Endothelial cell of umbilical vein (primary cell): ENCODE results near the gene DNAH1. TPM values are rescaled to one million over a fixed set of nuclear protein-coding genes. Genes with fewer than 3 reads are reported as not detected.

Experiments
- BruUV-seq: library from RNA; stranded (reverse); fragments of 400-500 nt; replicated peaks from 2 replicates; lab custom pipeline; 2021; lab: Mats Ljungman, UMichigan
- CTCF ChIA-PET: fragments of 300-600, 350-600 bp; sonication (Branson Sonifier 250); formaldehyde crosslinking; loops from one replicate; lab custom pipeline; 2021; ENCODE audit warnings: antibody characterized with exemption, inconsistent platforms; lab: Charles Lee
- POLR2A ChIA-PET: fragments of 300-600, 350-600 bp; sonication (Branson Sonifier 250); formaldehyde crosslinking; loops from one replicate; lab custom pipeline; 2021; ENCODE audit warnings: antibody characterized with exemption, inconsistent platforms; lab: Charles Lee
- DNase-seq: peaks from one replicate; pipeline ENCODE4 v3.0.0-alpha.2; 2011; ENCODE audit warnings: low read depth, low spot score
- FAIRE-seq: peaks from 2 replicates; lab custom pipeline; 2011; peaks lifted over from hg19 to GRCh38; lab: Jason Lieb, UNC
- H2AFZ ChIP-seq: 2 replicates; pipeline ENCODE4 v1.6.0; 2012; ENCODE audit warnings: low read depth, low read length, control low read depth, inconsistent platforms
- H3K27ac ChIP-seq: 2 replicates; pipeline ENCODE4 v1.5.1; 2011; ENCODE audit warnings: low read depth, mild to moderate bottlenecking, control low read depth, low read length, moderate library complexity; ENCODE audit not compliant: insufficient read depth
- H3K27me3 ChIP-seq, 2 experiments: 2 replicates each; pipeline versions ENCODE4 v1.6.0 to v1.6.1; 2011; ENCODE audit warnings: low read length in 2 of 2, mixed read lengths in 1 of 2; ENCODE audit not compliant: control insufficient read depth in 2 of 2, insufficient read depth in 2 of 2
- H3K36me3 ChIP-seq, 2 experiments: 2 replicates in 1 of 2; 3 replicates in 1 of 2; pipeline ENCODE4 v1.5.1; 2011; ENCODE audit warnings: low read length in 2 of 2, mild to moderate bottlenecking in 1 of 2, moderate library complexity in 1 of 2; ENCODE audit not compliant: control insufficient read depth in 2 of 2, insufficient read depth in 2 of 2; ENCODE audit errors: extremely low read depth in 1 of 2
- H3K4me1 ChIP-seq: 3 replicates; pipeline ENCODE4 v1.5.1; 2011; ENCODE audit warnings: mild to moderate bottlenecking, low read length; ENCODE audit not compliant: control insufficient read depth, insufficient read depth; ENCODE audit errors: extremely low read depth
- H3K4me2 ChIP-seq: 2 replicates; pipeline ENCODE4 v1.6.1; 2011; ENCODE audit warnings: low read length, control low read depth, mixed read lengths; ENCODE audit not compliant: insufficient read depth
- H3K4me3 ChIP-seq, 3 experiments: fragments of 200-600 bp in 1 of 3; sonication (generic), shearing (Covaris generic) in 1 of 3; replicated peaks in 1 of 3; 2 replicates each; pipeline ENCODE4 v1.5.1; 2011 to 2016; ENCODE audit warnings: control low read depth in 3 of 3, low read length in 3 of 3, mild to moderate bottlenecking in 2 of 3, inconsistent platforms in 1 of 3, low read depth in 1 of 3, moderate library complexity in 1 of 3; ENCODE audit not compliant: insufficient read depth in 1 of 3
- H3K79me2 ChIP-seq: 2 replicates; pipeline ENCODE4 v1.6.0; 2012; ENCODE audit warnings: low read length, inconsistent platforms; ENCODE audit not compliant: control insufficient read depth, insufficient read depth
- H3K9ac ChIP-seq: replicated peaks from 2 replicates; pipeline ENCODE3; 2011; ENCODE audit warnings: low read length, control low read depth; ENCODE audit not compliant: insufficient read depth; ENCODE audit errors: extremely low read depth
- H3K9me1 ChIP-seq: replicated peaks from 3 replicates; pipeline ENCODE4 v1.6.0; 2011; ENCODE audit warnings: mild to moderate bottlenecking, low read length; ENCODE audit not compliant: control insufficient read depth, insufficient read depth; ENCODE audit errors: extremely low read depth
- H3K9me3 ChIP-seq: replicated peaks from 2 replicates; pipeline ENCODE4 v1.5.1; 2012; ENCODE audit warnings: low read length, inconsistent platforms; ENCODE audit not compliant: control insufficient read depth, insufficient read depth
- H4K20me1 ChIP-seq: replicated peaks from 2 replicates; pipeline ENCODE3; 2011; ENCODE audit warnings: mild to moderate bottlenecking, low read length; ENCODE audit not compliant: control insufficient read depth, insufficient read depth; ENCODE audit errors: extremely low read depth
- JUN ChIP-seq: IDR thresholded peaks from 2 replicates; pipeline ENCODE4 v1.6.1; 2011; ENCODE audit warnings: borderline replicate concordance, low read depth; ENCODE audit not compliant: insufficient read length, insufficient read depth
- MAX ChIP-seq: IDR thresholded peaks from 2 replicates; pipeline ENCODE4 v1.6.1; 2011; ENCODE audit not compliant: insufficient read depth, insufficient read length
- POLR2A ChIP-seq: IDR thresholded peaks from 2 replicates; pipeline ENCODE4 v1.6.1; 2012; ENCODE audit warnings: low read depth, mild to moderate bottlenecking, control low read depth, low read length
- POLR2AphosphoS5 ChIP-seq: IDR thresholded peaks from 2 replicates; pipeline ENCODE4 v1.6.1; 2012; ENCODE audit warnings: low read depth, mild to moderate bottlenecking, control low read depth, low read length, moderate library complexity; ENCODE audit not compliant: insufficient read depth
- dilution Hi-C: fragments of 300-500 bp; cut with MboI; formaldehyde crosslinking; loops from one replicate; pipeline ENCODE4 v1.15.0; 2019; ENCODE audit warnings: low sequenced_read_pairs; ENCODE audit not compliant: extremely low pct_ligation_motif_present
- intact Hi-C: fragments of 100-400 bp; cut with micrococcal nuclease; formaldehyde crosslinking; loops from one replicate; pipeline ENCODE4 v1.10.0; 2022
- polyA plus RNA-seq, 4 experiments: library from polyadenylated mRNA; depleted of rRNA in 3 of 4; stranded (reverse) in 3 of 4; unstranded in 1 of 4; fragments of >200 nt; gene quantifications; 2 replicates each; pipeline versions ENCODE4 v1.2.1 to v1.2.3, GENCODE V29; 2011 to 2012; ENCODE audit warnings: missing spikeins in 1 of 4
- total RNA-seq: library from RNA; stranded (reverse); gene quantifications from 2 replicates; pipeline ENCODE4 v1.2.3, GENCODE V29; 2021
- TF ChIP-seq, protein P1 (sequence below), 2 donors: IDR thresholded peaks; 1 replicate in 1 of 2; 2 replicates in 1 of 2; pipeline ENCODE4 v1.5.1; 2011; ENCODE audit warnings: low read length in 2 of 2, mild to moderate bottlenecking in 2 of 2, moderate library complexity in 2 of 2, control low read depth in 1 of 2, inconsistent platforms in 1 of 2, low read depth in 1 of 2; ENCODE audit not compliant: insufficient read depth in 1 of 2; ENCODE audit errors: extremely low read depth in 1 of 2

The DNAH1 gene
- total and polyA plus RNA-seq, 2 donors (not counting 3 experiments of a cell fraction or from before 2014, with no cell fraction given): 5.8 to 6.0 TPM

GRCh38 chr3:52437326-52438103, 121.4 kb downstream of the DNAH1 start:
- CTCF ChIA-PET: interaction anchor here (4.6 kb wide), 1 partner anchor 9 kb away, joined by 24 read pairs; the partner anchor contains the start of gene SEMA3G
- TF ChIP-seq POLR2AphosphoS5 (no peak), JUN (no peak), MAX (no peak), POLR2A (no peak)
- TF ChIP-seq, protein P1, sequence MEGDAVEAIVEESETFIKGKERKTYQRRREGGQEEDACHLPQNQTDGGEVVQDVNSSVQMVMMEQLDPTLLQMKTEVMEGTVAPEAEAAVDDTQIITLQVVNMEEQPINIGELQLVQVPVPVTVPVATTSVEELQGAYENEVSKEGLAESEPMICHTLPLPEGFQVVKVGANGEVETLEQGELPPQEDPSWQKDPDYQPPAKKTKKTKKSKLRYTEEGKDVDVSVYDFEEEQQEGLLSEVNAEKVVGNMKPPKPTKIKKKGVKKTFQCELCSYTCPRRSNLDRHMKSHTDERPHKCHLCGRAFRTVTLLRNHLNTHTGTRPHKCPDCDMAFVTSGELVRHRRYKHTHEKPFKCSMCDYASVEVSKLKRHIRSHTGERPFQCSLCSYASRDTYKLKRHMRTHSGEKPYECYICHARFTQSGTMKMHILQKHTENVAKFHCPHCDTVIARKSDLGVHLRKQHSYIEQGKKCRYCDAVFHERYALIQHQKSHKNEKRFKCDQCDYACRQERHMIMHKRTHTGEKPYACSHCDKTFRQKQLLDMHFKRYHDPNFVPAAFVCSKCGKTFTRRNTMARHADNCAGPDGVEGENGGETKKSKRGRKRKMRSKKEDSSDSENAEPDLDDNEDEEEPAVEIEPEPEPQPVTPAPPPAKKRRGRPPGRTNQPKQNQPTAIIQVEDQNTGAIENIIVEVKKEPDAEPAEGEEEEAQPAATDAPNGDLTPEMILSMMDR (IDR thresholded peaks at IDR 0.05; ENCODE audit: extremely low read depth in 1 of 2, insufficient read depth in 1 of 2, low read depth in 1 of 2, low read length in 2 of 2): no peak
- Histone ChIP-seq H2AFZ (no peak overlapping the region), H3K27ac (no peak overlapping the region), H3K9me1 (no peaks in the 10 kb centered on the region), H3K4me2 (no peak overlapping the region), H3K9me3 (no peaks in the 10 kb centered on the region), H3K36me3 (peaks cover 0 to 20% of the 10 kb centered on the region in 2 experiments), H3K9ac (no peak overlapping the region), H3K4me3 (no peak overlapping the region), H3K4me1 (peaks cover 5% of the 10 kb centered on the region), H3K27me3 (no peaks in the 10 kb centered on the region), H3K79me2 (no peaks in the 10 kb centered on the region), H4K20me1 (no peaks in the 10 kb centered on the region)
- intact Hi-C loops (no loop called here), dilution Hi-C loops (no loop called here)
- DNase-seq (no peak), FAIRE-seq (no peak)
- POLR2A ChIA-PET: no interaction called here
- BruUV-seq: no TSS peak
